ENCODE measurements around the gene MYD88.

GRCh38 chr3:38154625-38155255, 16.3 kb downstream of the MYD88 start:
- TF ChIP-seq EZH2 (IDR thresholded peaks at IDR 0.05; ENCODE audit: insufficient read depth, poor library complexity, severe bottlenecking) = no peak
- no peak for TF ChIP-seq EZH2phosphoT487 (IDR thresholded peaks at IDR 0.05; ENCODE audit: insufficient read depth, low read depth)
